Right lobe of liver (tissue), 4 donors: Measurements from ENCODE around the gene ACSF2.

Experiments
- POLR2A ChIP-seq: fragments of 450-650 bp; IDR thresholded peaks from one replicate; pipeline ENCODE4 v1.6.1; 2017; ENCODE audit warnings: antibody characterized with exemption, mild to moderate bottlenecking
- TF ChIP-seq, protein P1 (sequence below), 4 donors: fragments of 200-600 bp in 3 of 4; fragments of 450-650 bp in 1 of 4; IDR thresholded peaks; one replicate each; pipeline versions ENCODE4 v1.5.1 to v1.8.0; 2016 to 2022; ENCODE audit warnings: antibody characterized with exemption in 4 of 4, mild to moderate bottlenecking in 2 of 4
- donor health status: DM: no; HTN: no; CAD: no.
- donor health status: DM: no; HTN: no; CAD: no.
- donor health status: DM: no; HTN: yes; CAD: no.

DNA sequence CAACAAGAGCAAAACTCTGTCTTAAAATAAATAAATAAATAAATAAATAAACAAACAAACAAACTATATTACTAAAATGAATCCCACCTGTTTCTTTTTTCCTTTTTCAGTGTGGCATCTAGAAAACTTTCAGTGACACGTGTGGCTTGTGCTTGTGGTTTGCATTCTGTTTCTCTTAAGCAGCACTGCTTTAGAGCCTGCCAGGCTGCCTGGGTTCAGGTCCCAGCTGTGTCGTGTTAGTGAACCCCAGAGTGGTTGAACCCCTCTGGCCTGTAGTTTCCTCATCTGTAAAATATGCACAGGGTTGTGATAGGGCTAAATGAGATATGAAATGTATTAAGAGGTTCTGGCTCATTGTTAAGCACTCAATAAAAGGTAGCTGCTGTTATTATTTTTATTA lies 94.5 kb downstream of the ACSF2 start:
- TF ChIP-seq, protein P1, sequence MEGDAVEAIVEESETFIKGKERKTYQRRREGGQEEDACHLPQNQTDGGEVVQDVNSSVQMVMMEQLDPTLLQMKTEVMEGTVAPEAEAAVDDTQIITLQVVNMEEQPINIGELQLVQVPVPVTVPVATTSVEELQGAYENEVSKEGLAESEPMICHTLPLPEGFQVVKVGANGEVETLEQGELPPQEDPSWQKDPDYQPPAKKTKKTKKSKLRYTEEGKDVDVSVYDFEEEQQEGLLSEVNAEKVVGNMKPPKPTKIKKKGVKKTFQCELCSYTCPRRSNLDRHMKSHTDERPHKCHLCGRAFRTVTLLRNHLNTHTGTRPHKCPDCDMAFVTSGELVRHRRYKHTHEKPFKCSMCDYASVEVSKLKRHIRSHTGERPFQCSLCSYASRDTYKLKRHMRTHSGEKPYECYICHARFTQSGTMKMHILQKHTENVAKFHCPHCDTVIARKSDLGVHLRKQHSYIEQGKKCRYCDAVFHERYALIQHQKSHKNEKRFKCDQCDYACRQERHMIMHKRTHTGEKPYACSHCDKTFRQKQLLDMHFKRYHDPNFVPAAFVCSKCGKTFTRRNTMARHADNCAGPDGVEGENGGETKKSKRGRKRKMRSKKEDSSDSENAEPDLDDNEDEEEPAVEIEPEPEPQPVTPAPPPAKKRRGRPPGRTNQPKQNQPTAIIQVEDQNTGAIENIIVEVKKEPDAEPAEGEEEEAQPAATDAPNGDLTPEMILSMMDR (IDR thresholded peaks at IDR 0.05): no peak
- TF ChIP-seq POLR2A: no peak
